H9 (cell line): ENCODE measurements around the gene ASMTL. TPM values are rescaled to one million over a fixed set of nuclear protein-coding genes. Genes with fewer than 3 reads are reported as not detected.
"Not testable (repeated sequence)": the region's sequence is repeated elsewhere in the genome, so short reads cannot be mapped to it uniquely, and the experiment has no call there.

Source experiments
- DNase-seq: peaks from one replicate; pipeline ENCODE4 v3.0.0-alpha.2; 2017
- H2AFZ ChIP-seq: one replicate; pipeline ENCODE4 v1.6.1; 2013; ENCODE audit warnings: mild to moderate bottlenecking, low read length, control low read depth, moderate library complexity
- H2AK5ac ChIP-seq: 2 replicates; pipeline ENCODE4 v1.6.1; 2013; ENCODE audit warnings: low read length, control low read depth, mixed read lengths; ENCODE audit not compliant: insufficient read length
- H2BK120ac ChIP-seq: one replicate; pipeline ENCODE4 v1.6.1; 2013; ENCODE audit warnings: low read depth, mild to moderate bottlenecking, low read length, control low read depth, inconsistent platforms; ENCODE audit not compliant: poor library complexity, severe bottlenecking
- H2BK12ac ChIP-seq: 2 replicates; pipeline ENCODE4 v1.6.1; 2013; ENCODE audit warnings: low read length, control low read depth, mixed read lengths, low read depth; ENCODE audit not compliant: insufficient read length
- H2BK15ac ChIP-seq: 2 replicates; pipeline ENCODE4 v1.6.1; 2013; ENCODE audit warnings: low read depth, low read length, control low read depth
- H2BK20ac ChIP-seq: one replicate; pipeline ENCODE4 v1.6.1; 2013; ENCODE audit warnings: low read depth, mild to moderate bottlenecking, low read length, control low read depth, inconsistent platforms; ENCODE audit not compliant: poor library complexity, severe bottlenecking
- H2BK5ac ChIP-seq: 2 replicates; pipeline ENCODE4 v1.6.1; 2013; ENCODE audit warnings: low read length, control low read depth, mixed read lengths; ENCODE audit not compliant: insufficient read length
- H3K14ac ChIP-seq: 2 replicates; pipeline ENCODE4 v1.6.1; 2013; ENCODE audit warnings: low read length, control low read depth; ENCODE audit not compliant: insufficient read depth
- H3K18ac ChIP-seq: 2 replicates; pipeline ENCODE4 v1.6.1; 2013; ENCODE audit warnings: low read depth, mild to moderate bottlenecking, mixed read lengths, low read length, control low read depth; ENCODE audit not compliant: insufficient read length
- H3K23ac ChIP-seq: 2 replicates; pipeline ENCODE4 v1.6.1; 2013; ENCODE audit warnings: low read length, control low read depth, mixed read lengths, low read depth; ENCODE audit not compliant: insufficient read length
- H3K23me2 ChIP-seq: 2 replicates; pipeline ENCODE4 v1.6.1; 2013; ENCODE audit warnings: low read depth, mild to moderate bottlenecking, mixed read lengths, low read length, control low read depth; ENCODE audit not compliant: insufficient read length, poor library complexity, severe bottlenecking
- H3K27ac ChIP-seq: 2 replicates; pipeline ENCODE4 v1.5.1; 2013; ENCODE audit warnings: low read length, control low read depth, mixed read lengths, low read depth; ENCODE audit not compliant: insufficient read length
- H3K27me3 ChIP-seq: 2 replicates; pipeline ENCODE4 v1.6.1; 2013; ENCODE audit warnings: low read length, control low read depth, inconsistent platforms; ENCODE audit not compliant: insufficient read depth
- H3K4ac ChIP-seq: 2 replicates; pipeline ENCODE4 v1.6.1; 2013; ENCODE audit warnings: low read depth, mild to moderate bottlenecking, control low read depth, inconsistent platforms, low read length, moderate library complexity
- H3K4me1 ChIP-seq: 2 replicates; pipeline ENCODE4 v1.6.1; 2013; ENCODE audit warnings: low read length, control low read depth, inconsistent platforms; ENCODE audit not compliant: insufficient read depth
- H3K4me2 ChIP-seq: 2 replicates; pipeline ENCODE4 v1.6.1; 2013; ENCODE audit warnings: low read length, control low read depth, mixed read lengths; ENCODE audit not compliant: insufficient read length, insufficient read depth
- H3K56ac ChIP-seq: 2 replicates; pipeline ENCODE4 v1.6.1; 2013; ENCODE audit warnings: low read depth, mild to moderate bottlenecking, mixed read lengths, low read length, control low read depth; ENCODE audit not compliant: insufficient read length
- H3K79me1 ChIP-seq: 2 replicates; pipeline ENCODE4 v1.6.1; 2013; ENCODE audit warnings: low read depth, mild to moderate bottlenecking, moderate library complexity, low read length, control low read depth, inconsistent platforms; ENCODE audit not compliant: insufficient read depth, poor library complexity, severe bottlenecking
- H3K79me2 ChIP-seq: 2 replicates; pipeline ENCODE4 v1.6.1; 2013; ENCODE audit warnings: low read length, control low read depth, inconsistent platforms; ENCODE audit not compliant: insufficient read depth
- H3K9ac ChIP-seq: 2 replicates; pipeline ENCODE4 v1.6.1; 2013; ENCODE audit warnings: low read length, control low read depth, mixed read lengths; ENCODE audit not compliant: insufficient read length; ENCODE audit errors: extremely low read depth
- H3K9me3 ChIP-seq: one replicate; pipeline ENCODE4 v1.6.1; 2013; ENCODE audit warnings: low read depth, low read length, inconsistent platforms; ENCODE audit not compliant: control insufficient read depth
- H3T11ph ChIP-seq: one replicate; pipeline ENCODE4 v1.6.1; 2013; ENCODE audit warnings: mild to moderate bottlenecking, low read length, control low read depth, inconsistent platforms
- H4K20me1 ChIP-seq: one replicate; pipeline ENCODE4 v1.6.1; 2013; ENCODE audit not compliant: control insufficient read depth, insufficient read length, insufficient read depth
- H4K5ac ChIP-seq: 2 replicates; pipeline ENCODE4 v1.6.1; 2013; ENCODE audit warnings: low read depth, mild to moderate bottlenecking, mixed read lengths, low read length, control low read depth; ENCODE audit not compliant: insufficient read length
- H4K8ac ChIP-seq: replicated peaks from 2 replicates; pipeline ENCODE4 v1.6.1; 2013; ENCODE audit warnings: low read length, control low read depth, mixed read lengths, low read depth; ENCODE audit not compliant: insufficient read length
- H4K91ac ChIP-seq: 2 replicates; pipeline ENCODE4 v1.6.1; 2013; ENCODE audit warnings: low read depth, mild to moderate bottlenecking, moderate library complexity, mixed read lengths, low read length, control low read depth; ENCODE audit not compliant: insufficient read length
- H3K27ac Mint-ChIP-seq, 3 experiments: 2 replicates in 2 of 3; 3 replicates in 1 of 3; pipeline ENCODE4 v1.8.0; 2020 to 2021; ENCODE audit warnings: mixed read lengths in 3 of 3, mild to moderate bottlenecking in 1 of 3, moderate library complexity in 1 of 3
- H3K27me3 Mint-ChIP-seq: 2 replicates; pipeline ENCODE4 v1.8.0; 2021; ENCODE audit warnings: low read depth, mild to moderate bottlenecking, moderate library complexity, mixed read lengths
- H3K36me3 Mint-ChIP-seq, 3 experiments: 2 replicates in 2 of 3; 3 replicates in 1 of 3; pipeline ENCODE4 v1.8.0; 2020 to 2021; ENCODE audit warnings: low read depth in 3 of 3, mixed read lengths in 3 of 3; ENCODE audit not compliant: insufficient read depth in 1 of 3
- H3K4me1 Mint-ChIP-seq, 2 experiments: 2 replicates each; pipeline ENCODE4 v1.8.0; 2020; ENCODE audit warnings: mixed read lengths in 2 of 2
- H3K4me3 Mint-ChIP-seq, 2 experiments: 2 replicates in 1 of 2; 3 replicates in 1 of 2; pipeline ENCODE4 v1.8.0; 2020 to 2021; ENCODE audit warnings: mild to moderate bottlenecking in 2 of 2, mixed read lengths in 2 of 2, moderate library complexity in 1 of 2
- H3K9me3 Mint-ChIP-seq, 2 experiments: 2 replicates in 1 of 2; 3 replicates in 1 of 2; pipeline ENCODE4 v1.8.0; 2020; ENCODE audit warnings: mild to moderate bottlenecking in 2 of 2, mixed read lengths in 2 of 2, moderate library complexity in 1 of 2
- WGBS: extraction: QIAGEN DNeasy Blood & Tissue Kit; methylation state at CpG from one replicate; pipeline ENCODE4 v1.1.7; 2013; ENCODE audit warnings: missing lambda C conversion rate, low lambda C conversion rate, mixed read lengths; ENCODE audit not compliant: insufficient read length; ENCODE audit errors: extremely low coverage; 5-methylcytosine and 5-hydroxymethylcytosine counted together
- total RNA-seq: library from RNA; stranded (reverse); gene quantifications from 2 replicates; pipeline ENCODE4 v1.2.1, GENCODE V29; 2021

Gene ASMTL
- total RNA-seq, 1 experiment from 2014 or later: 59.8 TPM

DNA sequence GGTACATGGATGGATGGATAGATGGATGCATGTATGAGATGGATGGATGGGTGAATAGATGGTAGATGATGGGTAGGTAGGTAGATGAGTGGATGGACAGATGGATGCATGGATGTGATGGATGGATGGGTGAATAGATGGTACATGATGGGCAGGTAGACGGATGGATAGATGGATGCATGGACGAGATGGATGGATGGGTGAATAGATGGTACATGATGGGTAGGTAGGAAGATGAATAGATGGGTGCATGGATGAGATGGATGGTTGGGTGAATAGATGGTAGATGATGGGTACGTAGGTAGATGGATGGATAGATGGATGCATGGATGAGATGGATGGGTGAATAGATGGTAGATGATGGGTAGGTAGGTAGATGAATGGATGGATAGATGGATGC lies 48.8 kb downstream of the ASMTL start:
- not testable (repeated sequence) for H3K27ac ChIP-seq, H3K56ac ChIP-seq, H3K27ac Mint-ChIP-seq, H4K91ac ChIP-seq, H4K20me1 ChIP-seq, H3K23ac ChIP-seq, H3K18ac ChIP-seq, H3K4me1 ChIP-seq, H2BK15ac ChIP-seq, H3K9me3 ChIP-seq, H4K8ac ChIP-seq, H2BK5ac ChIP-seq, H3K4me1 Mint-ChIP-seq, H3K4me2 ChIP-seq, H2BK120ac ChIP-seq, H2AK5ac ChIP-seq, H3K4ac ChIP-seq, H3K9ac ChIP-seq, H3K27me3 Mint-ChIP-seq, H3K4me3 Mint-ChIP-seq, H3K23me2 ChIP-seq, H3T11ph ChIP-seq, DNase-seq, H3K27me3 ChIP-seq, H2BK20ac ChIP-seq, H3K79me2 ChIP-seq, H3K9me3 Mint-ChIP-seq, H2AFZ ChIP-seq, H3K14ac ChIP-seq, H2BK12ac ChIP-seq, H4K5ac ChIP-seq, H3K79me1 ChIP-seq
- H3K36me3 Mint-ChIP-seq: peaks cover 0 to 28% (median 2%) of the 10 kb centered on the region in 3 experiments; a peak in 4 of 7 replicates
- WGBS: 93% methylated on average over 1 of the region's 3 CpGs
